IPS DF 6.9 (cell line): ENCODE results near the gene CTRL.

ENCODE experiments used
- DNase-seq: peaks from one replicate; pipeline ENCODE4 v3.0.0-alpha.2; 2013; ENCODE audit warnings: low read depth, low spot score
- H3K27ac ChIP-seq: one replicate; pipeline ENCODE4 v1.5.1; 2013; ENCODE audit warnings: low read length, control low read depth
- H3K27me3 ChIP-seq: 2 replicates; pipeline ENCODE4 v1.6.1; 2013; ENCODE audit warnings: mild to moderate bottlenecking, low read length; ENCODE audit not compliant: control insufficient read depth, insufficient read depth
- H3K36me3 ChIP-seq: 2 replicates; pipeline ENCODE4 v1.6.1; 2013; ENCODE audit warnings: low read length; ENCODE audit not compliant: control insufficient read depth, insufficient read depth
- H3K4me1 ChIP-seq: 2 replicates; pipeline ENCODE4 v1.6.1; 2013; ENCODE audit warnings: low read length; ENCODE audit not compliant: control insufficient read depth, insufficient read depth
- H3K4me3 ChIP-seq: 2 replicates; pipeline ENCODE4 v1.5.1; 2013; ENCODE audit warnings: mild to moderate bottlenecking, low read length
- H3K9me3 ChIP-seq: 2 replicates; pipeline ENCODE4 v1.6.1; 2013; ENCODE audit warnings: low read length, inconsistent platforms; ENCODE audit not compliant: control insufficient read depth, insufficient read depth
- WGBS: extraction: QIAGEN DNeasy Blood & Tissue Kit; methylation state at CpG from one replicate; pipeline ENCODE4 v1.1.7; 2013; ENCODE audit warnings: mixed read lengths, missing lambda C conversion rate; ENCODE audit not compliant: insufficient read length, insufficient coverage; 5-methylcytosine and 5-hydroxymethylcytosine counted together

The CTRL gene

DNA sequence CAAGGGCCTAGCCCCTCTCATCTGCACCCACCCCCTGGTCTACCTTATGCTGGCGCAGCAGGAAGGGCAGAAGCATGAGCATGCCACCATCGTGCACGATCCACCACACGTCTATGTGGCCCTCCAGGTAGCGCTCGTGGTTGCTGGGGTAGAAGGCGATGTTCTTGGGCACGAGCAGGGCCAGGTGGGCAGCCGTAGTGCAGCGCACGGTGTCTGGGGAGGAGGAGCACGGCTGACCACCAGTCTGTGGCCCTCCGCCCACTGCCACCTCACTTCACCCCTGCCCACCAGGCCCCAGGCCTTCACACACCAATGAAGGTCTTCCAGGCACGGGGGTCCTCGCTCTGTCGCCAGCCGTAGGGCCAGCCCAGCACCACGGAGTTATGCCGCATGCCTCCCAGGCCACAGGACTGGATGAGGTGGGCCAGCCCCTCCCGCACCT is 14.5 kb upstream of the CTRL start:
- Histone ChIP-seq H3K27me3 (no peaks in the 10 kb centered on the region), H3K4me1 (no peaks in the 10 kb centered on the region; the same call in 1 of the 2 replicates), H3K36me3 (peaks cover 62% of the 10 kb centered on the region), H3K27ac (no peak overlapping the region), H3K9me3 (no peaks in the 10 kb centered on the region), H3K4me3 (no peak overlapping the region)
- no peak for DNase-seq
- no CpG with 5 or more reads among the region's 20 CpGs for WGBS

DNA sequence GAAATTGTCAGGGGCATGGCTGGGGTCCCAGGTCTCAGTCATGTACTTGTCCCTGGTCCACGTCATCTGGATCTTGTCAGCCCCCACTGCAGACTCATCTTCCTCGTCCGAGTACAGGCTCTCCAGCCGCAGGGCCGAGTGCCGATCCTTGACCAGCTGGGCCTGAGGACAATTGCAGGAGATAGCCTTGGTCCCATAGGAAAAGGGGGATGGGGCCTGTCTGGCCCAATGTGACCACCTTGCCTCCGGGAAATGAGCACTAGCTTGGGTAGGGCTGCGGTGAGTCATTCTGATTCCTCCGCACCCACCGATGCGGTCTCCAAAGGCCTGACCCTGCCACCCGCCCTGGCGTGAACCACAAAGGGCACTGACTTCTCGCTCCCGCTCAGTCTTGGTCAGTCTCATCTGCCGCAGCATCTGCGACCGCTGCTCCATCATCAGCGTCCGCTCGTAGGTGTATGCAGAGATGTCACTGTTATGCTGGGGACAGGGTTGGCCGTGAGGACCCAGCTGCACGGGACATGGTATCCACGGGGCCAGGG is 13.8 kb upstream of the CTRL start:
- Histone ChIP-seq H3K27ac (no peak overlapping the region), H3K9me3 (no peaks in the 10 kb centered on the region), H3K4me1 (no peaks in the 10 kb centered on the region; the same call in 1 of the 2 replicates), H3K27me3 (no peaks in the 10 kb centered on the region), H3K36me3 (peaks cover 56% of the 10 kb centered on the region), H3K4me3 (no peak overlapping the region)
- no CpG with 5 or more reads among the region's 24 CpGs for WGBS
- no peak for DNase-seq

DNA sequence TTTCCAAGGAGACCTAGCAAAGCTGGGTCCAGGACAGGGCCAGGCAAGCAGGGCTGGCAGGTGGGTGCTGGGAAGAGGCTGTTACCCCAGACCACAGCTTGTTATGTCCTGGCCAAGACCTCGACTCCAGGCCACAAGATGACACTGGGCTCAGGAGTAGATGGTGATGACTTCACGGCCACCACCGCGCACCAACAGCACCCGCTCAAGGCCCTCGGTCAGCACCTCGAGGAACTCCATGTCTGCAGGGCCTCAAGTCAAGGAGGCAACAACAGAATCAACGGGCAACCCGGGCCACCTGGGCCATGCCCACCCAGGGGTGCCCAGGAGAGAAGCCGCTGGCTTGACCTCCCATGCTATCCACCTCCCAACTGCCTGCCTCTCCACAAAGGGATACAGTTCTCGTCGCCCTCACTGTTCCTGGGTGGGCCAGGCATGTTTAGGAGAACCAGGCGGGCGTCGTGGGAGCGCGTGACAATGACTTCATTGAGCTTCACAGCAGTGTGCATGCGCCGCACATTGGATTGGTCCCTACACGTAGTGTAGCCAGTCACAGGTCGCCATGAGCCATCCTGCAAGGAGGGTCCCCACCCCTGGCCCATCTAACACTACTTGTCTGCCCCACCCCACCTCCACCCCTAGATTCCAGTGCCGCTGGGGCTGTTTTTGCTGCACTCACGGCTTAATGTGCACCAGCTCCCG is 13.2 kb upstream of the CTRL start:
- no peak overlapping the region for H3K27ac ChIP-seq
- WGBS: no CpG with 5 or more reads among the region's 24 CpGs
- no peaks in the 10 kb centered on the region; the same call in 1 of the 2 replicates for H3K4me1 ChIP-seq
- peaks cover 50% of the 10 kb centered on the region for H3K36me3 ChIP-seq
- no peaks in the 10 kb centered on the region for H3K9me3 ChIP-seq
- H3K27me3 ChIP-seq: no peaks in the 10 kb centered on the region
- no peak overlapping the region for H3K4me3 ChIP-seq
- DNase-seq: no peak

DNA sequence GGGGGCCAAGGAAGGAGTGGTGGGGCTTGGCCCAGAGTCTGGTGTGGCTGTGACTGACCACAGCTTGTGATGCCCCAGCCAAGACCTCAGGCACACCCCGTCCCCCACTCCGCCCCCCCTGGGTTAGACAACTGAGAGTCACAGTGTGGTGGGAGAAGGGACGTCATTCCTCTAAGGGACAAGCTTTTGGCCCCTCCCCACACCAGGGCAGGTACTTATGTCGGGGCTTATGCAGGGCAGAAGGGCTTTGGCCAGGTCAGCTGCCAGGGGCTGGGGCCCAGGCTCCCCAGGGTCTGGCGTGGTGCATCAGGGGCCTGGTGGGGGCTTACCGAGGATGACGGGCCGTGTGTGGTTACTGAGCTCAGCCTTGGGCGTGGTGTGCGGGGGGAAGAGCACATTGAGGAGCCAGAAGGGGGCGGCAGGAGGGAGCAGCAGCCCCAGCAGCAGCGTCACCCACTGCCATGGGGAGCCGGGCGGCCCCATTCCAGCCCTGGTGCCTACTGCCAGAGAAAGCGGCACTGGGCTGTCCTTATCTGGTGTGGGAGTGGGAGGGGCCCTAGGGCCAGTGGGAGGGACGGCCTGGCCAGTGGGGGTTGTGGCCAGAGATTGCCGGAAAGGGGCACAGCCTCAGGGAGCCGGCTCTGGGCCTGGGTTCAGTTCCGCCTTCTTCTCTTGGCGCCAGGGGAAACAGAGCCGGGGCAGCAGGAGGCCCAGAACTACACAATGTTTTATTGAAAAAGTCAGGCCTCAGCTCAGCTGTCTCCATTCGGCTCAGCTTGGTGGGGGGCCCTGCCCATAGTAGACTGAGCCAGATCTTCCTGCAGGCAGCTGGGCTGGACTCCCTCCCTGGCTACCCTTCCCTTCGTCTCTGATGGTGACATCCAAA is 12.2 kb upstream of the CTRL start, which contains the start of gene LCAT:
TSS of gene LCAT (minus strand) at position 502 of the 886 bp plus-strand sequence. CDS start at position 483, 19 bp downstream.
- H3K36me3 ChIP-seq: peaks cover 44% of the 10 kb centered on the region

DNA sequence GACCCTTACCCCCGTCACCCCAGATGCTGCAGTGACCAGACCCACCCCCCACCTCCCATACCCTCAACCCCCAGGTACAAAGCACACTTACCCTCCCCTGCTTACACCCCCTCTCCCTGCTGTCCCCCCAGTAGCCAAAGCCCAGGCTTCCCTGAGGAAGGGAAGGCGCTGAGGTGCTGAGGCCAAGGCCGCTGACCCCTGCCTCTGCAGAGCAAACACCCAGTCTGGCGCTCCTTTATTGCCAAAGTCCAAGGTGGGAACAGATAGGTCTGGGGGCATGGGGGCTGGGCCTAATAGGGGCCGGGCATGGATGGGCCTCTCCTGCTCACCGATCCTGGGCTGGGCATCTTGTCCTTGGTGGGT is 11.6 kb upstream of the CTRL start:
- no peak for DNase-seq
- Histone ChIP-seq H3K27me3 (no peaks in the 10 kb centered on the region), H3K36me3 (peaks cover 41% of the 10 kb centered on the region), H3K27ac (no peak overlapping the region), H3K4me1 (no peaks in the 10 kb centered on the region; the same call in 1 of the 2 replicates), H3K9me3 (no peaks in the 10 kb centered on the region), H3K4me3 (no peak overlapping the region)
- no CpG with 5 or more reads among the region's 6 CpGs for WGBS

More for the DNA sequence above, 12.2 kb upstream of the CTRL start, which contains the start of gene LCAT:
- no peak for DNase-seq
- no peaks in the 10 kb centered on the region; the same call in 1 of the 2 replicates for H3K4me1 ChIP-seq
- no peak within 1 kb of the TSS for H3K27ac ChIP-seq
- H3K4me3 ChIP-seq: no peak within 1 kb of the TSS
- WGBS: no CpG with 5 or more reads among the region's 23 CpGs
- H3K9me3 ChIP-seq: no peaks in the 10 kb centered on the region
- H3K27me3 ChIP-seq: no peaks in the 10 kb centered on the region

DNA sequence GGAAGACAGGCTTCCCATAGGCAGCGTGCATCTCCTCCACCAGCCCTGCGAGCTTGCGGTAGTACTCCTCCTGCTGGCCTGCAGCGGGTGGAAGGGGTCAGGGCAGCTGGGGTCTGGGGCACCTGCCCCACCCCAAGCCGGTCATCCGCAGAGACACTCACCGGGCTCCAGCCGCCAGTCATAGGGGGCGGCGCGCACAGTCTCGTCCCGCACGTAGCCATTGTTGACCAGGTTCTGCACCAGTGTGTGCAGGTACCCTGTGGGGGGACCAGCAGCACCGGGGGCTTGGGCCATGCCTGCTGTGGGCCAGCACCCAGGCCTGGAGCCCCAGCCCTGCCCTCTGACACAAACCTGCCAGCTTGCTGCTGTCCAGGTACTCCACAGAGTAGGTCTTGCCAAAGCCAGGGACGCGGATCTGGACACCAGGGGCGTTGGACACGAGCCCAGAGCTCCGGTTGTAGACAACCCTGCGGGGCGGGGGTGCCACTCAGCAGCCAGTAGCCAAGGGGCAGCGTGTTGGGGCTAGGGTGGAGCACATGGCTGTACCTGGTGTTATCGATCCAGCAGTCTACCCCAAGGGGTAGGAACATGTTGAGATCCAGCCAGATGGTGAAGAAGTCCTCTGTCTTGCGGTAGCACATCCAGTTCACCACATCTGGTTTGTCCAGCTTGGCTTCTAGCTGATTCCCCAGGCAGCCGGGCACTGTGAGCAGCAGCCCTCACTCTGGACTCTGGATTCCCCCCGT is 11.0 kb upstream of the CTRL start:
- no peaks in the 10 kb centered on the region for H3K27me3 ChIP-seq
- DNase-seq: no peak
- no CpG with 5 or more reads among the region's 27 CpGs for WGBS
- no peaks in the 10 kb centered on the region for H3K9me3 ChIP-seq
- H3K27ac ChIP-seq: no peak overlapping the region
- H3K4me1 ChIP-seq: no peaks in the 10 kb centered on the region; the same call in 1 of the 2 replicates
- no peak overlapping the region for H3K4me3 ChIP-seq
- H3K36me3 ChIP-seq: peaks cover 37% of the 10 kb centered on the region

DNA sequence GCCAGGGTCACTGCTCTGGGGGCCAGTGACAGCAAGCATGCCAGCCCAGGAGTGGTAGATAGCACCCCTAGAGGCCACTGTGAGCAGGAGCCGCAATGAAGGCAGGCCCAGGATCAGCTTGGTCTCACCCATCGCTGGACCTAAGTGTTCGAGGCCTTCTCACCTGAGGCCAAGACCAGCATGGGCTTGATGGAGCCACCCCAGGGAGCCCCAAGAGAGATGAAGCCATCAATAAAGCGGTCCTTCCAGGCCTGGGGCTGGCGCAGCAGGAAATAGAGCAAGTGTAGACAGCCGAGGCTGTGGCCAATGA is 10.5 kb upstream of the CTRL start:
- Histone ChIP-seq H3K36me3 (peaks cover 32% of the 10 kb centered on the region), H3K9me3 (no peaks in the 10 kb centered on the region), H3K27ac (no peak overlapping the region), H3K4me1 (no peaks in the 10 kb centered on the region; the same call in none of the 2 replicates), H3K4me3 (no peak overlapping the region), H3K27me3 (no peaks in the 10 kb centered on the region)
- no CpG with 5 or more reads among the region's 6 CpGs for WGBS
- peak; percentile 58 for DNase-seq

DNA sequence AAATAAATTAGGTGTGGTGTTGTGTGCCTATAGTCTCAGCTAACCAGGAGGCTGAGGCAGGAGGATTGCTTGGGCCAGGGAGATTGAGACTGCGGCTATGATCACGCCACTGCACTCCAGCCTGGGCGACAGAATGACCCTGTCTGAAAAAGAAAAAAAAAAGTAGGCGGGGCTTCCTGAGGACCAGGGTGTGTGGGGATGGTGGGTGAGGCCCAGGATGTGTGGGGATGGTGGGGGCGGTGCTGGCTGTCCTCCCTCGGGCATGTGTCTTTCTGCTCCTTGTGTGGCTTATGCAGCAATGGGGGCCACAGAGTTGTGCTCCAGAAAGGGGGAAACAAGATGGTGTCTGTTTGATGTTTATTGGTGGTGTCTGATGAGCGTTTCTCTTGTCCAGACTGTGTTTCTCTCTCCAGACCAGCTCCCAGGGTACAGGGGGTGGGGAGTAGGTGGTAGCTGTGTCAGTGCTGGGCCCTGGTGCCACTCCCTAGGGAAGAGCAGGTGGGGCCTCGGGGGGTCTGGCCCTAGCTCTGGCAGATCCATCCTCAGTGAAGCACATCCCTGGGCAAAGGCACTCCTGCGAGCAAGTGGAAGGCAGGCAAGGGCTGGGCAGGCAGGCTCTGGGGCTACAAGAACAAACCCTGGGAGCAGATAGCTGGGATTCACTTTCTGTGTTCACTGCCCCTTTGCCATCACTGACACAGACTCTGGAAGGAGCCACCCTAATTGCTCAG is 10.0 kb upstream of the CTRL start:
- no CpG with 5 or more reads among the region's 9 CpGs for WGBS
- H3K27ac ChIP-seq: no peak overlapping the region
- no peak for DNase-seq
- no peak overlapping the region for H3K4me3 ChIP-seq
- H3K36me3 ChIP-seq: peaks cover 27% of the 10 kb centered on the region
- H3K9me3 ChIP-seq: no peaks in the 10 kb centered on the region
- no peaks in the 10 kb centered on the region for H3K27me3 ChIP-seq
- no peaks in the 10 kb centered on the region; the same call in none of the 2 replicates for H3K4me1 ChIP-seq

DNA sequence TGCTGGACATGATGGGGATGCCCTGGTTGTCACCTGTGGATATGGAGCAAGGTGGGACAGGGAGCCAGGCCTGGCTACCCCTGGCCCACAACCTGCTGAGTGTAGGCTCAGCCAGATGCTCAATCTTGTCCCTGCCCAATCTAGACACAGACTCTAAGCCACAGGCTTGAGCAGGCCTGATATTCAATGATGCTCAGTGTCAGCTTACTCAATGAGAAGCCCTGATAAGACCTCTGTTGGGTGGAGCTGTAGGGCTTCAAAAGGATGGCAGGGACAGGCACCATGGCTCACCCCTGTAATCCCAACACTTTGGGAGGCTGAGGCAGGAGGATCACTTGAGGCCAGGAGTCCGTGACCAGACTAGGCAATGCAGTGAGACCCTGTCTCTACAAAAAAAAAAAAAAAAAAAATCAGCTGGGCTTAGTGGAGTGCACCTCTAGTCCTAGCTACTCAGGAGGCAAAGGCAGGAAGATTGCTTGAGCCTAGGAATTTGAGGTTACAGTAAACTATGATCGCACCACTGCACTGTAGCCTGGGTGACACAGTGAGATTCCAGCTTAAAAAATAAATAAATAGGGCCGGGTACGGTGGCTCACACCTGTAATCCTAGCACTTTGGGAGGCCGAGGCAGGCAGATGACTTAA is 8.9 kb upstream of the CTRL start:
- WGBS: no CpG with 5 or more reads among the region's 5 CpGs
- H3K9me3 ChIP-seq: no peaks in the 10 kb centered on the region
- no peak for DNase-seq
- H3K4me3 ChIP-seq: no peak overlapping the region
- no peaks in the 10 kb centered on the region for H3K27me3 ChIP-seq
- H3K36me3 ChIP-seq: peaks cover 16% of the 10 kb centered on the region
- no peaks in the 10 kb centered on the region; the same call in none of the 2 replicates for H3K4me1 ChIP-seq
- no peak overlapping the region for H3K27ac ChIP-seq
